Right cardiac atrium (tissue), 5 donors: Measurements from ENCODE around the gene DLGAP4. TPM values are rescaled to one million over a fixed set of nuclear protein-coding genes. Genes with fewer than 3 reads are reported as not detected.
A peak's percentile ranks its signal among the peaks of the same experiment; 100 is the strongest.

Experiments used
- ATAC-seq, 2 donors: fragments of 200-7000 bp; cut with Tn5 transposase; one replicate each; pipeline versions ENCODE4 v1.8.0 to v1.9.1; 2020; ENCODE audit warnings: moderate library complexity in 2 of 2, mild to moderate bottlenecking in 1 of 2
- DNase-seq, 3 donors: peaks; one replicate each; pipeline ENCODE4 v3.0.0-alpha.2; 2020
- H3K27ac ChIP-seq: one replicate; pipeline ENCODE4 v1.5.1; 2013; ENCODE audit warnings: mild to moderate bottlenecking, low read length, control low read depth, moderate library complexity
- H3K27me3 ChIP-seq: one replicate; pipeline ENCODE4 v1.6.1; 2013; ENCODE audit not compliant: control insufficient read depth, insufficient read depth
- H3K4me1 ChIP-seq: one replicate; pipeline ENCODE4 v1.6.1; 2013; ENCODE audit warnings: low read length; ENCODE audit not compliant: control insufficient read depth, insufficient read depth
- H3K4me3 ChIP-seq: one replicate; pipeline ENCODE4 v1.5.1; 2013; ENCODE audit warnings: low read length, control low read depth
- H3K9me3 ChIP-seq: one replicate; pipeline ENCODE4 v1.6.1; 2013; ENCODE audit warnings: low read length; ENCODE audit not compliant: control insufficient read depth
- WGBS: extraction: QIAGEN DNeasy Blood & Tissue Kit; methylation state at CpG from one replicate; pipeline ENCODE4 v1.1.7; 2013; 5-methylcytosine and 5-hydroxymethylcytosine counted together
- intact Hi-C, 4 donors: fragments of 100-400 bp; cut with DNase I; formaldehyde crosslinking; loops; one replicate each; pipeline versions ENCODE4 v1.11.0 to v1.14.0; 2022 to 2023
- polyA plus RNA-seq: library from polyadenylated mRNA; stranded (reverse); fragments of 200-250 nt; gene quantifications from one replicate; pipeline ENCODE4 v1.2.3, GENCODE V29; 2013
- total RNA-seq, 4 donors: library from RNA; stranded (reverse); fragmentation: NEBNext Ultra II Directional; extraction: Animal tissue kit (Norgen Biotek cat#: 25700); gene quantifications; one replicate each; pipeline ENCODE4 v1.2.1, GENCODE V29; 2021
- donor health status: healthy with polysubstance abuse.
- donor health status: DM: no; HTN: yes; CAD: no.
- donor health status: DM: no; HTN: no; CAD: no.
- donor health status: DM: no; HTN: yes; CAD: no; lungs with severe emphysema.
- donor health status: DM: yes; HTN: yes; CAD: no.

The DLGAP4 gene
- total and polyA plus RNA-seq, 5 donors: 40.7 to 60.5 (median 42.8) TPM

- ATAC-seq (peak in 1 of 2 donors; percentile 27), DNase-seq (peak in 2 of 3 donors; percentile 73 to 75)
- Histone ChIP-seq H3K4me3 (no peak overlapping the region), H3K4me1 (peaks cover 47% of the 10 kb centered on the region), H3K27me3 (no peaks in the 10 kb centered on the region), H3K9me3 (no peaks in the 10 kb centered on the region), H3K27ac (peak overlapping the region; percentile 46)
- 47% methylated on average over 12 of the region's 12 CpGs for WGBS
- intact Hi-C loops: loop anchor here in 1 of 4 donors (5.0 kb wide), 1 partner anchor 77 kb away; the partner anchor contains the start of gene MYL9
Observed at GRCh38 chr20:36465109-36466080, 159.3 kb downstream of the DLGAP4 start.

- ATAC-seq (no peak), DNase-seq (no peak)
- H3K9me3 ChIP-seq: no peaks in the 10 kb centered on the region
- 42% methylated on average over 3 of the region's 3 CpGs for WGBS
- H3K4me3 ChIP-seq: no peak overlapping the region
- intact Hi-C loops: loop anchor here in 1 of 4 donors (5.0 kb wide), 1 partner anchor 76 kb away; the partner anchor contains the start of gene MYL9
- no peaks in the 10 kb centered on the region for H3K27me3 ChIP-seq
- H3K4me1 ChIP-seq: peaks cover 47% of the 10 kb centered on the region
- peak overlapping the region; percentile 46 for H3K27ac ChIP-seq
Observed at GRCh38 chr20:36466089-36466488, 159.9 kb downstream of the DLGAP4 start.

DNA sequence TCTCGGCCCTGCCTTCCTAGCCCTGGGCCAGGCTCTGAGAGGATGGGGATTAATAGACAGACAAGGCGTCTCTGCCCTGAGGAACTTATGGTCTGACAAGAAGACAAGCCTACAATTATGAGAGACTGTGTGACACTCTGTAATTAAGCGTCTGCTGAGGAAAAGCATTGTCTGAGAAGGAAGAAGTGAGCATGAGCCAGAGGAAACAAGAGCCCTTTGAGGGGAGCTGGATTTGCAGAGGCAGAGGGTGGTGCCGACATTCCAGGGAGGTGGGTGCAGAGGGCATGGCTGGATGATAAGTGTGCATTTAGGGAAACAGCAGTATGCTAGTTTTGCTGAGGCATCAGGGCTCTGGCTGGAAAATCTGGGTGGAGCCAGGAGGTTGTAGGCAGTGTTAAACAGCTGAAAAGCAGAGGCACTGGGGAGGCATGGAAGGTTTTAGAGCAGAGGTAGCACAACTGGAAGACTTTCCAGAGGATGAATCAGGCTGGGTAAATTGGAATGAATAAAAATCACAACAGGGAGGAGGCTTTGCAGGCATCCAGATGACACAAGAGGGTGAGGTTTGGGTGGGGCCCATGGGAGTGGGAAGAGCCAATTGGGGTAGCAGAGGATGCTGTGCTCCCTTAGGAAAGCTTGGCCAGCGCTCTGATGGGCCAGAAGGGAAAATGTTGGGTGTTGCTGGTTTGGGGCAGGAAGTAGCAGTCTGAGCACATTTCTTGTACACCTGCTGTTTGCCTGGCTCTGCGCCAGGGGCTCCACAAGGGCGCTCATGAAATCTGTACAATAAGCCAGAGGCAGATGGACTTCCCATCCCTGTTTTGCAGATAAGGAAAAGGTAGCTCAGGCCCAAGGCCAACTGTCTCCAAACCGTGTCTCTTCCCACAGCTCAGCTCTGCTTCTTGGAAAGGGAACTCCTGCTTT lies 161.2 kb downstream of the DLGAP4 start:
- peak overlapping the region; percentile 53 for H3K27ac ChIP-seq
- no peaks in the 10 kb centered on the region for H3K27me3 ChIP-seq
- DNase-seq (peak in 2 of 3 donors; percentile 75 to 85), ATAC-seq (peak; percentile 3 to 66)
- no peak overlapping the region for H3K4me3 ChIP-seq
- intact Hi-C loops: loop anchor here in 1 of 4 donors (5.0 kb wide), 1 partner anchor 75 kb away; the partner anchor contains the start of gene MYL9
- no peaks in the 10 kb centered on the region for H3K9me3 ChIP-seq
- peaks cover 52% of the 10 kb centered on the region for H3K4me1 ChIP-seq
- WGBS: 22% methylated on average over 8 of the region's 8 CpGs

GRCh38 chr20:36468149-36469000 lies 162.2 kb downstream of the DLGAP4 start:
- Histone ChIP-seq H3K27ac (peak overlapping the region; percentile 64), H3K9me3 (no peaks in the 10 kb centered on the region), H3K27me3 (no peaks in the 10 kb centered on the region), H3K4me3 (no peak overlapping the region), H3K4me1 (peaks cover 58% of the 10 kb centered on the region)
- peak in 1 of 3 donors; percentile 62 for DNase-seq
- ATAC-seq: peak in 1 of 2 donors; percentile 37
- 50% methylated on average over 10 of the region's 10 CpGs for WGBS
- intact Hi-C loops: loop anchor here in 1 of 4 donors (5.0 kb wide), 1 partner anchor 74 kb away; the partner anchor contains the start of gene MYL9

DNA sequence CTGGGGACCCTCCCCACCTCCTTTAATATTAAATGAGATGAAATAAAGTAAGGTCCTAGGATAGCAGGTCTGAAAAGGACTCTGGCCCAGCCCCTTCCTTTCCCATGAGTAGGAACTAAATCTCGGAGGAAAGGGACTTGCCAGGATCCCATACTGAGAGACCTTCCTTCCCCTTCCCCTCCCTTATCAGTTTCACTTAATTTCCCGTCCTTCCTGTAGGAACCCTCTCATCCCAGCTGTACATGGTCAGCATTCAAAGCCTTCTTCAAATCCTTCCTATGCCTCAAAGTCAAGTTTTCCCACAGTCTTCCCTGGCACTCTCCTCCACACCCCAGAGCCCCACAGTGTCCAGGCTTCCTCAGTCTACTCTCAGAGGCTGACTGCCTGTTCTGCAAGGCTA lies 163.8 kb downstream of the DLGAP4 start:
- whole genome bisulfite sequencing: 20% methylated on average over 2 of the region's 2 CpGs
- H3K9me3 ChIP-seq: no peaks in the 10 kb centered on the region
- H3K4me1 ChIP-seq: peaks cover 61% of the 10 kb centered on the region
- intact Hi-C loops: loop anchor here in 1 of 4 donors (5.0 kb wide), 1 partner anchor 72 kb away; the partner anchor contains the start of gene MYL9
- ATAC-seq (no peak), DNase-seq (no peak)
- H3K4me3 ChIP-seq: no peak overlapping the region
- H3K27ac ChIP-seq: no peak overlapping the region
- H3K27me3 ChIP-seq: no peaks in the 10 kb centered on the region

GRCh38 chr20:36471885-36472636 lies 165.9 kb downstream of the DLGAP4 start:
- intact Hi-C loops: no loop called here
- Histone ChIP-seq H3K27me3 (no peaks in the 10 kb centered on the region), H3K9me3 (no peaks in the 10 kb centered on the region), H3K4me1 (peaks cover 45% of the 10 kb centered on the region), H3K4me3 (no peak overlapping the region), H3K27ac (peak overlapping the region; percentile 42)
- peak in 2 of 3 donors; percentile 15 to 27 for DNase-seq
- WGBS: 63% methylated on average over 9 of the region's 9 CpGs
- ATAC-seq: peak in 1 of 2 donors; percentile 4

- no peaks in the 10 kb centered on the region for H3K27me3 ChIP-seq
- peaks cover 39% of the 10 kb centered on the region for H3K4me1 ChIP-seq
- no peak overlapping the region for H3K4me3 ChIP-seq
- 8% methylated on average over 6 of the region's 6 CpGs for WGBS
- DNase-seq (peak; percentile 67 to 87 (median 79)), ATAC-seq (peak; percentile 79)
- intact Hi-C loops: no loop called here
- H3K27ac ChIP-seq: peak overlapping the region; percentile 82
- H3K9me3 ChIP-seq: no peaks in the 10 kb centered on the region
Observed at GRCh38 chr20:36472637-36473090, 166.5 kb downstream of the DLGAP4 start.

- H3K4me1 ChIP-seq: peaks cover 38% of the 10 kb centered on the region
- ATAC-seq (no peak), DNase-seq (no peak)
- WGBS: 52% methylated on average over 2 of the region's 2 CpGs
- intact Hi-C loops: no loop called here
- H3K27ac ChIP-seq: peak overlapping the region; percentile 26
- no peaks in the 10 kb centered on the region for H3K9me3 ChIP-seq
- H3K27me3 ChIP-seq: no peaks in the 10 kb centered on the region
- H3K4me3 ChIP-seq: no peak overlapping the region
Observed at GRCh38 chr20:36473164-36473563, 167.0 kb downstream of the DLGAP4 start.

DNA sequence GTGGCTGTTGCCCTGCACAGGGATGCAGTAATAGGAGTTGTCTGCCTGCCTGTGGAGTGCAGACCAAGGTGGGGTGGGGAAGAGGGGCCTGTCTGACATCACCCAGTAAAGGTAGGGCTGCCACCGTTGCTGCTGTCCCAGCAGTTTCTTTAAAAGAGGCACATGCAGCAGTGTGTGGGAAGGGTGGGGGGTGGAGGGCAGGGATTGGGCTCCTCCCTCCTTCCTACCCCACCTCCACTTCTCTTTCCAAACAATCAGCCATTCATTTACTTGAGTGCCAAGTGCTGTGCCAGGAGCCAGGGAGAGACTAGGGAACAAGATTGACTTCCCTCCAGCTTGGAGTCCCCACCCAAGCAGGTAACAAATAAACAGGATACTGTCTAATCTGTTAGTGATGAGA lies 168.4 kb downstream of the DLGAP4 start:
- no peak for ATAC-seq

More for the DNA sequence above, 168.4 kb downstream of the DLGAP4 start:
- H3K4me1 ChIP-seq: peaks cover 46% of the 10 kb centered on the region
- intact Hi-C loops: no loop called here
- 11% methylated on average over 1 of the region's 1 CpG for whole genome bisulfite sequencing
- H3K27me3 ChIP-seq: no peaks in the 10 kb centered on the region
- peak overlapping the region; percentile 32 for H3K27ac ChIP-seq
- no peak overlapping the region for H3K4me3 ChIP-seq
- peak in 2 of 3 donors; percentile 24 to 25 for DNase-seq
- no peaks in the 10 kb centered on the region for H3K9me3 ChIP-seq
